Measurements from ENCODE around the gene KCNC4.
A peak's percentile ranks its signal among the peaks of the same experiment; 100 is the strongest.

KCNC4 gene
- total RNA-seq, result 2.0 to 11.8 (median 5.3) reads per million in 18 experiments

- peak; percentile 76 to 83 for DNase-seq
Observed at GRCh38 chr1:110209715-110210603, at the start of gene KCNC4. TSS of gene KCNC4 (plus strand) at chr1:110210314. CDS start at chr1:110211500, 1,186 bp downstream.

- DNase-seq, result peak; percentile 22 to 59
Observed at GRCh38 chr1:110160538-110161100, 49.5 kb upstream of the KCNC4 start.

- no peak for DNase-seq
Observed at GRCh38 chr1:110161165-110161564, 48.9 kb upstream of the KCNC4 start.

DNA sequence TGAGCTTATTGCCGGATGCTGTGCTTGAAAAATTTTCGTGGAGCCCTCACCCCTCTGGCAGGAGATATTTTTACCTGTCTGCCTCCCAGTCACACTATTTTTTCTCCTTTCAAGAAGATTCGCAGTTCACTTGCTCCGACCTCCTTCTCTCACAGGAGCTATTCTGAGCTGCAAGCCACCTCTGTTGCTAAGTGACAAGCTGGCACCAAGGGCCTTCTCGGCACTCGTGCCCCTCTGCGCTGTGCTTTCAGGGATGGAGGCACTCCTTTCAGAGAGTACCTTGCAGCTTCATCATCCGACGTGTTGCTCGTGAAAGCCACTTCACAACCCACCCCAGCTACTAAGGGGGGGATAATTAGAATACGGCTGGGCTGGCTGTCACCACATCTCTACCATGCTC is 48.3 kb upstream of the KCNC4 start:
- no peak for DNase-seq

GRCh38 chr1:110163591-110163990 is 46.5 kb upstream of the KCNC4 start:
- no peak for DNase-seq

DNA sequence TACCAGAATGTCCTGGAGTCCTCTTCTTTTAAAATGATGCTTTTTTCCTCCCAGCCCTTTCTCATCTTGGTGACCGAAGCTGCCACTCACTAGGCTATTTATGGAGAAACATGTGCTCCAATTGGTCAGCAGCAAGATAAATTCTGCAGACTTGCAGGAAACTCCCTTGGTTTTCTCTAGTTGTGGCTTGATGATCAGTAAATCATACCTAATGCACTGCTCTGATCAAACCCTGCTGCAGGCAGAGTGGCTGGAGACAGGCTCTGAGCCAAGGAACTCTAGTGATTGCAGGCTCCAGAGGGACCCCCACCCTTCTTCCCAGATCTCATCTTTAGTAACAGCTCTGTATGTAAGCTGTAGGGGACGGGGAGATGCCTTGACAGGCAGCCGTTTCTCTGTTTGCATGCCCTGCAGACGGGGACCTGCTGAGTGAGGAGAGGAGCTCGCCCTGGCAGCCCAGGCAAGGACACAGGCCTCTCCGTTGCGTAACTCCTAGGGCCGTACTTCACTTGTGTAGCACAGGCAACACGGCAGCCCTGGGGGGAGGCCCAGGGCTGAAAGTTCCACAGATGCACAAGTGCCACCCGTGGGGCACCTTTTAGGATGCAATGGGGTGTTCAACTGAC is 45.3 kb upstream of the KCNC4 start:
- DNase-seq, result no peak

DNA sequence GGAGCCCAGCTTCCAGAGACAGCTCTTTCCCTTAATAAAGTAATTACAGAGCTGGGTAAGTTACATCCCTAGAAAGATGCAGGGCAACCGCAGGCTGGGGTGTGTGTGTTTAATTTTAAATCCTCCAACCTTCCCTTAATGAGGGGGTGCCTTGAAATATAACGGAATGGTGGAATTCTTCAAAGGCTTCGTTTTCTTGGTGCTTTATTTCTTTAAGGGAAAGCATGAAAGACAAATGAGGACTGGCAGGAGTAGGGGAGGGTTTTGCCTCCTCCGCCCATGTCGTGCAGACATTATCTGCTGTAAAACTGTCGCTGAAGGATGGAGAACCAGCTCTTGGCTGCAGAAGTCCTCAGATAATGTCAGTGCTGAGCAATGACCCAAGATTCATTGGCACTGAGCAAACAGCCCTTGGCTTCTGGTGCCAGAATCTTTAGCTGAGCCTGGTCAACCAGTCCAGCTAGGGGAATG is 44.3 kb upstream of the KCNC4 start:
- DNase-seq, result no peak

DNA sequence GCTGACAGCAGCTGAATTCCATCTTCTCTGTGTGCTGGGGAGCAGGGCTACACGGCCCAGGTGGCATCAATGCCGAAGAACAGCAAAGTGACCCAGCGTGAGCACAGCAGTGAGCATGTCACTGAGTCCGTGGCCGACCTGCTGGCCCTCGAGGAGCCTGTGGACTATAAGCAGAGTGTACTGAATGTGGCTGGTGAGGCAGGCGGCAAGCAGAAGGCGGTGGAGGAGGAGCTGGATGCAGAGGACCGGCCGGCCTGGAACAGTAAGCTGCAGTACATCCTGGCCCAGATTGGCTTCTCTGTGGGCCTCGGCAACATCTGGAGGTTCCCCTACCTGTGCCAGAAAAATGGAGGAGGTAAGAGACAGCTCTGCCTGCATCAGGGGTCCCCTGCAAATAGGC is 43.3 kb upstream of the KCNC4 start:
- DNase-seq, result no peak

DNA sequence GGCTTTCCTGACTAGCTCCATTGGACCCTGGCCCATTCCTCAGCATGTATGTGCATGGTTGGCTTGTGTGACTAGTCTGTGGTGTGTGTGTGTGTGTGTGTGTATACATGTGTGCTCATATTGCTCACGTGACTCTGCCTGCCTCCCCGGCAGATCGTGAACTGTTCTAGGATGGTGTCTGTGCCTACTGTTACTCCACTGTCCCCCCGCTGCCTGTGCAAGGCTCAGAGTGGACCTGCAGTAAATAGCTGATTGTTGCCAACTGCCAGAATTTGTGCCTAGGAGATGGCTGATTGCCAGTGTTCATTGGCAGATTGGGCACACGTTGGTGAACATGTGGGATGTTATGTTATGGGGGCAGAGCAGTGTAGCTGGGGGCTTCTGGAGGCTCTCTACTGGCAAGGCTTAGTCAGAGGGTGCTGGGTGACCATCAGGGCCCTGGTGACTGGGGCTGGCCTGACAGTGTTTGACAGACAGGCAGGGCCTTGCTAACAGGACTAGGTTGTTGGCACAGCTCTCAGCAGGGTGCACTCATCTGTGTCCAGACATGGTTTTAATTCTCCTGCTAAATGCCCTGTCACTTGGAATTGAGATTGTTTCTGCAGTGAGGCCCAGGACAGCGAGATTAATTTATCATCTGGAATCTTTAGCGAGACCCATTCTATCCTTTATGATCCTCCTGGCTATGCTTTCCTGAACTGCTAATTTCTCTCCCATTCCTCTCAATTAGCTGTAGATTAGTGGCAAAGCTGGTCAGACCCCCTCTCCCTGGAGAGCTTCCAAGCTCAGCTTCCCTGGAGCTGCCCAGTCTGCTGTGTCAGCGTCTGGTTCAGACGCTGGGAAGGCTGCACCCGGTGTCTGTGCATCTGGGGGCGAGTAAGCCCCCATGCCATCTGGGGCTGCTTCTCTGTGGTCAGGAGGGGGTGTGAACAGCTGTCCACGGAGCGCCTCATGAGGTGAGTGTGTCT is 39.1 kb upstream of the KCNC4 start:
- DNase-seq, result no peak

- no peak for DNase-seq
Observed at GRCh38 chr1:110172001-110172400, 38.1 kb upstream of the KCNC4 start.

GRCh38 chr1:110173466-110174105 is 36.5 kb upstream of the KCNC4 start:
- no peak for DNase-seq

DNA sequence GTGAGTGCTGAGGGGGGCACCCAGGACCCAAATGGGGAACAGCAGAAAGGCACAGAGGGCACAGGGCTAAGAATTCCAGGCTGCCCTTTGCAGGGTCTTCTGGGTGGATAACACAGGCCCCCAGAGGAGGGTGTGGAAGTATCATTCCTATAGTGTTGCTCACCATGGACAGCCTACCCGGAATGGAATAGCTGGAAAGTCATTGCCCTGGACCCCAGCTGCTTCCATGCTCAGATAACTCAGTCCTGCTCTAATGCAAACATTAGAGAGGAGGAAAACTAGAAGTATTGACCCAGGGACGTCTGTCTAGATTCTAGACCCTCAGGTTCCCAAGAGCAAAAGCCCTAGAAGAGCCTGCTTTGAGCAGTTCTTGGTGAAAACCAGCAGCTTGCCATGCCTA is 35.2 kb upstream of the KCNC4 start:
- DNase-seq, result no peak

GRCh38 chr1:110176299-110176956 is 33.7 kb upstream of the KCNC4 start:
- DNase-seq, result peak in 1 of 2 donors; percentile 5

- DNase-seq, result no peak
Observed at GRCh38 chr1:110177775-110178174, 32.3 kb upstream of the KCNC4 start.

DNA sequence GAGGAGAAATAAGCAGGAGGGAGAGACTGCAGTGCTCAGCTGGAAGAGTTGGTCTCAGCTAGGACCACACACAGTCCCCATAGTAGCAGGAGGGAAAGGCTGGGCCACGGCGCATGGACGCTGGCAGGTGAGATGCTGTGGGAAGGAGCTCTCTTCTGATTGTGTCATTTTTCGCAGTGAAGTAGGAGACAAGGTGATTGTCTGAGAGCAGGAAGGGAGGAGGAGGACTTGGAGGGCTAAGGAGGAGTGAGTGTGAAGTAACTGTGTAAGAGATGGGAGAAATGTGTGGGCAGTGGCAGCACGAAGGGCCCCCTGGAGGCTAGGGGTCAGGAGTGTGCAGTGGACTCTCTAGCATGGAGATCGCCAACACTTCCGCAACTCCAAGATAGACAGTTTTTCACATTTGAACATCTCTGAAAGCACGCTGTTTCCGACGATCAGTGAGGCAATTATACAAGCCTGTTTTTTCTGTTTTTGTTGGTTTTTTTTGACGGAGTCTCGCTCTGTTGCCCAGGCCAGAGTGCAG is 26.4 kb upstream of the KCNC4 start:
- DNase-seq, result no peak

DNA sequence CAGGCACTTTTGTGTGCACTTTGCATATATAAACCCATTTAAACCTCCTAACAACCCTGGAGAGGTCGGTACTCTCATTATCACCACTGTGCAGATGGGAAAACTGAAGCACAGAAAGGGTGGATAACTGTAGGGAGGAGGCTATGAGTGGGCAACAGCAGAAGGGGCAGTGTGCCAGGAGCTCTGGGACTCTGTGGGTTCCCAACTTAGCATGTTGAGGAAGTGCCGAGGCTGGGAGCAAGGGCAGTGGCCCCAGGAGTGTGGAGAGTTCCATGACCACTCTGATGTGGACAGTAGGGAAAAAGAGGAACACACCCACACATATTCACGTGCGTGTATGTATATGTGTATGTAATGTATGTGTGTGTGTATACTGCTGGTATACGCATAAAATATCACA is 25.7 kb upstream of the KCNC4 start:
- DNase-seq, result peak; percentile 52 to 60

DNA sequence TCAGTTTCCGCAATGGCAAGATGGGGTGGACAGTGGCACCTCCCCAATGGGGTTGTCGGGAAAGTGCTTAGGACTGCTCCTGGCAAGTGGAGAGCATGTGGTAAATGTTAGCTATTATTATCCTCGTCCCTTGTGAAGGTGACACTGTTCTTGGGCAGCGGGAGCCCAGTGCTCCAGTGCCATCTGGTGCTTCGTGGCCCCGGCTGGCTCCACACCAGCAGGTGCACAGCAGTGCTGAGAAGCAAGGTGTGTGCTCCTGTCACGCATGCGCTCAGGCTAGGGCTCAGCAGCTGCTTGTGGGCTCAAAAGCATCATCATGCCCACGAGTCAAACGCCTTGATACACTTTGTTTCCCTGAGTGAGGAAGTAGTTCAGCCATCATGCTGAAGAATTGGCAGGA is 24.9 kb upstream of the KCNC4 start:
- peak in 1 of 2 donors; percentile 6 for DNase-seq

DNA sequence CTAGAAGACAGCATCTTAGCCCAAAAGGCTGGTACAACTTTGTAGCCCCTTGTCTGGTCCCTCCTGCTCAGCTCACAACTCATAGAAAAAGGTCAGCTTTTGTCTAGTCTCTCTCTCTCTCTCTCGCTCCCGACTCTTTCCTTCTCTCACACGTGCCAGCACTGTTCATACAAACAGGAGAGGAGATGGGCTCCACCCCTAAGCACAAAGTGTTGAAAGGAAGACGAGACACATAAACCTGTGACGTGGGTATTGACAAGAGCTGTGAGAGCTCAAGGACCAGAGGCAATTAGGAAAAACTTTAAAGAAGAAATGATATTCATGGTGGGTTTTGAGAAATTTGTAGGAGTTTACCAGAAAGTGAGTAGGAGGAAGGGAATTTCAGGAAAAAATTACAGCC is 23.6 kb upstream of the KCNC4 start:
- DNase-seq, result no peak

DNA sequence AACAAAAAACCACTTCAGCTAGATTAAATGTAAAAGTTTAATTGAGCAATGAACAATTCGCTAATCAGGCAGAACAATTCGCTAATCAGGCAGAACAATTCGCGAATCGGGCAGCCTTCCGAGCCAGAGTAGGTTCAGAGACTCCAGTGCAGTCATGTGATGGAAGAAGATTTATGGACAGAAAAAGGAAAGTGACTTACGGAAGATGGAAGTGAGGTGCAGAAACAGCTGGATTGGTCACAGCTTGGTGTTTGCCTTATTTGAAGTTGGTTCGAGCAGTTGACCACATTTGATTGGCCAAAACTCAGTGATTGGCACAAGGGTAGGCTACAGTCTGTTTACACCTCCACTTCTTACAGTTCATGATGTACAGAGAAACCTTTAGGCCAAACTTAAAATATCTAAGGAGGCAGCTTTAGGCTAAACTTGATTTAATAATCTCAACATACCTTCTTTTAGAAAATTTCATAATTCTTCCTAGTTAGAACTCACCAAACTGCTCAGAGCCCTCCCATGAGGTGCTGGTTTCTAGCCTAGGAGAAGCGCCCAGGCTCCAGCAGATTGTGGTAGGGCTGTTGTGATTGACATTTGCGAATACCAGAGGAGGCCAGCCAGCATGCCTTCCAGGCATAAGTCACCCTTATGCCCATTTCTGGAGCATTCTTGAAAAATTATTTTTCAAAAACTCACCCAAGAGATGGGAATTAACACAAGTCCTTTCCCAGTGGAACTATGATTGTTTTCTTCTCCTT is 22.8 kb upstream of the KCNC4 start:
- no peak for DNase-seq

GRCh38 chr1:110188035-110188618 is 22.0 kb upstream of the KCNC4 start:
- no peak for DNase-seq
